ENCODE results near the gene MRPL49.

The MRPL49 gene

DNA sequence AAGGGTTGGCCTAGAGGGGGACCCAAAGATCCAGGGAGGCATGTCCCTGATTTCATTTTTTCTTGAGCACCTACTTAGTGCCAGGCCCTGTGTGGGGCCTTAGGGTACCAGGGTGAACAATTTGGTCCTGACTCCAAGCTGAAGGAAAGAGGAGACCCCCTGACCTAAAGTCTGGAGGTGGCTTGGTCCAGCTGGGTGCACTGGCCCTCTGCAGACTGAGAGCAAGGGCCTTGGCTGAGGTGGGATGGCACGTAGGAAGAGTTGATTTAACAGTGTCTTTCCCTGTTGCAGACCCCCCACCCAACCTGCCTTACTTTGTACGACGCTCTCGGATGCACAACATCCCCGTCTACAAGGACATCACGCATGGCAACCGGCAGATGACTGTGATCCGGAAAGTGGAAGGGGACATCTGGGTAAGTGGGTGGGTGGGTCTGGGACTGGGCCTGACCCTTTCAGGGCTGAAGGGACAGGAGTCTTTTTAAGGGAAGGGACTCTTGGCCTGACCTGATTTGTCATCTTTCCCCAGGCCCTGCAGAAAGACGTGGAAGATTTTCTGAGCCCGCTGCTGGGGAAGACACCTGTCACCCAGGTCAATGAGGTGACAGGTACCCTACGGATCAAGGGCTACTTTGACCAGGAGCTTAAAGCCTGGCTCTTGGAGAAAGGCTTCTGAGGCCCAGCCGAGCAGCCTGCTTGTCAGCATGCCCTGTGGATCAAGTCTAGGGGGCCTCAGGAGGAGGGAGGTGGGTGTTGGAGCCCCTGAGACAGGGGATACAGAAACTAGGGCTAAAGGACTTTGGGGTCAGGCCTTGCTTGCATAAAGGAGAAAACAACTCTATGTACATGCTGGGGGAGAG, 3.3 kb downstream of the MRPL49 start:
- H3K4me3 ChIP-seq (ENCODE audit: low read depth, low read length): no peak overlapping the region
- H3K9ac ChIP-seq (ENCODE audit: low read depth, low read length): no peak overlapping the region
- no peaks in the 10 kb centered on the region for H3K4me1 ChIP-seq (ENCODE audit: control insufficient read depth, insufficient read depth, low read length)
- H3K9me3 ChIP-seq (ENCODE audit: control insufficient read depth, insufficient read depth, low read length): no peaks in the 10 kb centered on the region
- H3K27me3 ChIP-seq (ENCODE audit: control insufficient read depth, insufficient read depth, low read length): no peaks in the 10 kb centered on the region
- peaks cover 58% of the 10 kb centered on the region for H3K36me3 ChIP-seq (ENCODE audit: control insufficient read depth, insufficient read depth, low read length)

GRCh38 chr11:65126624-65127274, 4.6 kb downstream of the MRPL49 start:
- no peaks in the 10 kb centered on the region for H3K4me1 ChIP-seq (ENCODE audit: control insufficient read depth, insufficient read depth, low read length)
- H3K27me3 ChIP-seq (ENCODE audit: control insufficient read depth, insufficient read depth, low read length): no peaks in the 10 kb centered on the region
- no peak overlapping the region for H3K4me3 ChIP-seq (ENCODE audit: low read depth, low read length)
- H3K36me3 ChIP-seq (ENCODE audit: control insufficient read depth, insufficient read depth, low read length): peaks cover 64% of the 10 kb centered on the region
- no peaks in the 10 kb centered on the region for H3K9me3 ChIP-seq (ENCODE audit: control insufficient read depth, insufficient read depth, low read length)
- H3K9ac ChIP-seq (ENCODE audit: low read depth, low read length): no peak overlapping the region

- Histone ChIP-seq H3K4me1 (ENCODE audit: control insufficient read depth, insufficient read depth, low read length) (no peaks in the 10 kb centered on the region), H3K36me3 (ENCODE audit: control insufficient read depth, insufficient read depth, low read length) (peaks cover 73% of the 10 kb centered on the region), H3K4me3 (ENCODE audit: low read depth, low read length) (no peak overlapping the region), H3K9me3 (ENCODE audit: control insufficient read depth, insufficient read depth, low read length) (no peaks in the 10 kb centered on the region), H3K27me3 (ENCODE audit: control insufficient read depth, insufficient read depth, low read length) (no peaks in the 10 kb centered on the region), H3K9ac (ENCODE audit: low read depth, low read length) (no peak overlapping the region)
Observed at GRCh38 chr11:65127473-65128181, 5.5 kb downstream of the MRPL49 start.

DNA sequence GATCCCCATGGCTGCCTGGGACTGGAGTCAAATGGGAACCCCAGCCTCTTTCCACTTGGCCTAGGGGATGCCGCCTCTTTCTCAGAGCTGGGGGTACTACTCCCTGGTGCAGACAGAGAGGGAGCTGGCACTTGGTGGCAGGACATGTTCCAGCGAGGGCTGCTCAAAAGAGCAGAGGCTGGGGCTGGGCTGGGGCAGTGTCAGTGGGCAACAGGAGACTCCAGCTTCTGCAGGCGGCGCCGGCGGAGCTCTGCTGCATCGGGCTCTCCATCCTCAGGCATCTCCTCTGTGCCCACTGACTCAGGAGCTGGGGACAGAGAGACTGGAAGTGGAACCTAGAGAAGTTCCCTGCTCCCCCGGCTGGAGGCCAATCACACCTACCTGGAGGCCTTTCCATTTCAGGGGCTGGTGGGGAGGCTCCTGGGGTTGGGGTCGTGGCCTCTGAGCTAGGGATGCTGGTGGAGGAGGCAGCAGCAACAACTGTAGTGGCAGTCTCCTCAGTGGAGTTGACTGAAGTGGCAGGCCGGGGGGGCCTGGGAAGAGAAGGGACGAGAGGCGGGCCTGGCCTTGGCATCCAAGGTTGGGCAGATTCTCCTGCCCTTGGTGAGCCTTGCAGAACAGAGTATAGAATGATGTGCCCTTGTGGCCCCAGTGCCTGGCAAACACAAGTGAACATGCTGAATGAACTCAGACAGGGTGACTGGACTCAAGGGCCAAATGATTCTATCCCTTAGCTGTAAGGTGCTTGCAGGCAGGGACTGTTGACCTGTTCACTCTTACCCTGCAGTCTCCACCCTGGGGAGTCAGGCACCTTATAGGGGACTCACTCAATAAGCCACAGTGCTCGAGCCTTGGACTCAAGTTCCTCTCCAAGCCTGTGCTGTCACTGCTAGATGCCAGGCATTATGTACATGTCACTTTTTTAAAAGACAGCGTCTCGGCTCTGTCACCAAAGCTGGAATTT, 6.3 kb downstream of the MRPL49 start:
- H3K4me3 ChIP-seq (ENCODE audit: low read depth, low read length): no peak overlapping the region
- H3K9me3 ChIP-seq (ENCODE audit: control insufficient read depth, insufficient read depth, low read length): no peaks in the 10 kb centered on the region
- H3K9ac ChIP-seq (ENCODE audit: low read depth, low read length): no peak overlapping the region
- H3K36me3 ChIP-seq (ENCODE audit: control insufficient read depth, insufficient read depth, low read length): peaks cover 78% of the 10 kb centered on the region
- no peaks in the 10 kb centered on the region for H3K4me1 ChIP-seq (ENCODE audit: control insufficient read depth, insufficient read depth, low read length)
- H3K27me3 ChIP-seq (ENCODE audit: control insufficient read depth, insufficient read depth, low read length): no peaks in the 10 kb centered on the region

- no peaks in the 10 kb centered on the region for H3K27me3 ChIP-seq (ENCODE audit: control insufficient read depth, insufficient read depth, low read length)
- no peak overlapping the region for H3K9ac ChIP-seq (ENCODE audit: low read depth, low read length)
- no peak overlapping the region for H3K4me3 ChIP-seq (ENCODE audit: low read depth, low read length)
- H3K36me3 ChIP-seq (ENCODE audit: control insufficient read depth, insufficient read depth, low read length): peaks cover 73% of the 10 kb centered on the region
- H3K9me3 ChIP-seq (ENCODE audit: control insufficient read depth, insufficient read depth, low read length): no peaks in the 10 kb centered on the region
- H3K4me1 ChIP-seq (ENCODE audit: control insufficient read depth, insufficient read depth, low read length): no peaks in the 10 kb centered on the region
Observed at GRCh38 chr11:65129649-65130441, 7.7 kb downstream of the MRPL49 start.

- no peak overlapping the region for H3K4me3 ChIP-seq (ENCODE audit: low read depth, low read length)
- H3K36me3 ChIP-seq (ENCODE audit: control insufficient read depth, insufficient read depth, low read length): peaks cover 64% of the 10 kb centered on the region
- no peaks in the 10 kb centered on the region for H3K9me3 ChIP-seq (ENCODE audit: control insufficient read depth, insufficient read depth, low read length)
- no peak overlapping the region for H3K9ac ChIP-seq (ENCODE audit: low read depth, low read length)
- H3K27me3 ChIP-seq (ENCODE audit: control insufficient read depth, insufficient read depth, low read length): no peaks in the 10 kb centered on the region
- peaks cover 3% of the 10 kb centered on the region for H3K4me1 ChIP-seq (ENCODE audit: control insufficient read depth, insufficient read depth, low read length)
Observed at GRCh38 chr11:65130631-65131416, 8.7 kb downstream of the MRPL49 start.

DNA sequence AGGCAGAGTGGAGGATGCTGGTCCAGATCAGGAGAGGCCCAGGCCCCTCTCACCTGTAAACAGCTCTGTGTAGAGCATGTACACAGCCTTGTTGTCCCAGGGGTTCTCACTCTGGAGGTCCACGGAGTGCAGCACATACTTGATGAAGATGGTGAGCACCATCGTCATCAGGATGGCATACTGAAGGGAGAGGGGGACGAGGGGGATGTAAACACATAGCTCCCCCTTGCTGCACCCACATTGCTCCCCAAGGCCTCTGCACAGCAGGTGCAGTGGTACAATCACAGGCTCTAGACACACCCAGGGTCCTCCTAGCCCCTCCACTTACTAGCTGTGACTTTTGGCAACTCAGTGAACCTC, 9.3 kb downstream of the MRPL49 start:
- Histone ChIP-seq H3K9ac (ENCODE audit: low read depth, low read length) (no peak overlapping the region), H3K36me3 (ENCODE audit: control insufficient read depth, insufficient read depth, low read length) (peaks cover 59% of the 10 kb centered on the region), H3K4me3 (ENCODE audit: low read depth, low read length) (no peak overlapping the region), H3K9me3 (ENCODE audit: control insufficient read depth, insufficient read depth, low read length) (no peaks in the 10 kb centered on the region), H3K4me1 (ENCODE audit: control insufficient read depth, insufficient read depth, low read length) (peaks cover 4% of the 10 kb centered on the region), H3K27me3 (ENCODE audit: control insufficient read depth, insufficient read depth, low read length) (no peaks in the 10 kb centered on the region)

GRCh38 chr11:65131895-65132237, 9.7 kb downstream of the MRPL49 start:
- H3K36me3 ChIP-seq (ENCODE audit: control insufficient read depth, insufficient read depth, low read length): peaks cover 54% of the 10 kb centered on the region
- no peak overlapping the region for H3K4me3 ChIP-seq (ENCODE audit: low read depth, low read length)
- H3K9ac ChIP-seq (ENCODE audit: low read depth, low read length): no peak overlapping the region
- H3K9me3 ChIP-seq (ENCODE audit: control insufficient read depth, insufficient read depth, low read length): no peaks in the 10 kb centered on the region
- no peaks in the 10 kb centered on the region for H3K27me3 ChIP-seq (ENCODE audit: control insufficient read depth, insufficient read depth, low read length)
- H3K4me1 ChIP-seq (ENCODE audit: control insufficient read depth, insufficient read depth, low read length): peaks cover 4% of the 10 kb centered on the region

- Histone ChIP-seq H3K27me3 (ENCODE audit: control insufficient read depth, insufficient read depth, low read length) (no peaks in the 10 kb centered on the region), H3K9ac (ENCODE audit: low read depth, low read length) (no peak overlapping the region), H3K36me3 (ENCODE audit: control insufficient read depth, insufficient read depth, low read length) (peaks cover 53% of the 10 kb centered on the region), H3K9me3 (ENCODE audit: control insufficient read depth, insufficient read depth, low read length) (no peaks in the 10 kb centered on the region), H3K4me1 (ENCODE audit: control insufficient read depth, insufficient read depth, low read length) (peaks cover 4% of the 10 kb centered on the region), H3K4me3 (ENCODE audit: low read depth, low read length) (no peak overlapping the region)
Observed at GRCh38 chr11:65132238-65132987, 10.3 kb downstream of the MRPL49 start.
